ENCODE results near the gene CDKAL1. TPM values are rescaled to one million over a fixed set of nuclear protein-coding genes. Genes with fewer than 3 reads are reported as not detected.

The CDKAL1 gene
- total and polyA plus RNA-seq, 2 of the 13 experiments (the other 11 are each of a cell fraction or from before 2014, with no cell fraction given) = 9.5 to 27.7 TPM

DNA sequence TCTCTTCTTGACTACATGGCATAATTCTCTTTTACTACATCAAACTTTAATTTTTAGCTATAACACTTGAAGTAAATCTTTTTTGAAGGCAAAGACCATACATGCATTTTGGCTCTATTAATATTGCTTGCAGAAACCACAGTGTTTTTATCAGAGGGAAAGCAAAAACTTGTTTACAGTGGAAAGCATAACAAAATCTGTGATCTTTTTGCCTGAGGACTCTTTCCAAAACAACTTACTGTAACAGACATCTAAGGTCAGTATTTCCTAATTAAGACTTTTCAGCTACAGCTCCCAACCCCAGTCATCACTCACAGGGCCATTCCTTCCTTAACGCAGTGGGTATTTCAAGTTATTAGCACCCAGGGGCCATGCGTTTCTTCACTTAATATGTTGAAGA lies 274.7 kb downstream of the CDKAL1 start (continued):
- TF ChIP-seq SOX6 (IDR thresholded peaks at IDR 0.05) (no peak), SOX6 (CRISPR knock-in tag; IDR thresholded peaks at IDR 0.05) (no peak), FOXA1 (IDR thresholded peaks at IDR 0.05) (no peak), FOXA1 (CRISPR knock-in tag; IDR thresholded peaks at IDR 0.05) (no peak)

DNA sequence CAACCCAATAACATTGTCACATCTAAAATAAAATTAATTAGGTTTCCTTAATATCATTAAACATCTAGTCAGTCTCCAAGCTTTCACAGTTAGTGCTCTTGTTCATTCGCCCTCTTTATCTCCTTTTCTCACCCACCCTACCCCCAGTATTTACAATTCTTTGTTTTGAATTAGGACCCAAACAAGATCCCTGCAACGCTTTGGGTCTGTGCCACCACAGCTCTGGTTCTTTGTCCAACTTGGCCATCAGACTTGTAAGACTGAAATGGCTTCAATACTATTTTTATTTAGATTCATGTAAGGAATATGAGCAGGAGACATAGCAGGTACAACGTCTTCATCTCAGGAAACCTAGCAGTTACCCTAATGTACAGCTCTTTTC lies 276.5 kb downstream of the CDKAL1 start:
- peaks cover 8% of the 10 kb centered on the region; the same call in 1 of the 2 replicates for H3K9me3 ChIP-seq (ENCODE audit: low read length)
- BruUV-seq (replicated peaks) = no TSS peak
- FAIRE-seq (no peak), ATAC-seq (no peak), DNase-seq (ENCODE audit: low spot score) (no peak)
- 96% methylated on average over 3 of the region's 3 CpGs for WGBS (ENCODE audit: low lambda C conversion rate)
- H4K20me1 ChIP-seq (ENCODE audit: insufficient read depth, low read length) = no peaks in the 10 kb centered on the region
- POLR2A ChIA-PET = interaction anchor here (0.6 kb wide), 1 partner anchor 788 kb away, joined by 3 read pairs; no protein-coding TSS in a partner anchor
- H3K27ac ChIP-seq (ENCODE audit: extremely low read length, insufficient read depth, low read length) = no peak overlapping the region
- H3K79me2 ChIP-seq (ENCODE audit: insufficient read depth, low read length) = no peaks in the 10 kb centered on the region
- no peaks in the 10 kb centered on the region; a peak in 1 of 5 replicates for H3K36me3 ChIP-seq (replicated peaks in 1 of 2; ENCODE audit: control insufficient read depth in 1 of 2, insufficient read depth in 2 of 2, low read length in 2 of 2)
- no peak overlapping the region for H3K9ac ChIP-seq (ENCODE audit: insufficient read depth, low read depth, low read length)
- H3K4me1 ChIP-seq (ENCODE audit: insufficient read depth, low read length) = no peaks in the 10 kb centered on the region
- H3K4me3 ChIP-seq (replicated peaks in 1 of 3; ENCODE audit: insufficient read depth in 1 of 3, low read depth in 2 of 3, low read length in 3 of 3) = no peak overlapping the region
- intact Hi-C loops (cut with micrococcal nuclease; ENCODE audit: unreplicated experiment) (no loop called here), in situ Hi-C loops (cut with HindIII; ENCODE audit: extremely low pct_ligation_motif_present, low pct_unique_long_range_greater_than_20kb) (no loop called here)
- CTCF ChIA-PET (ENCODE audit: low intra/inter-chr PET ratio, low total read pairs) = no interaction called here
- no peak overlapping the region for H3K4me2 ChIP-seq (ENCODE audit: low read depth, low read length)
- H2AFZ ChIP-seq (ENCODE audit: low read length) = no peak overlapping the region
- H3K27me3 ChIP-seq (ENCODE audit: control insufficient read depth in 1 of 2, insufficient read depth in 2 of 2, low read length in 2 of 2) = no peaks in the 10 kb centered on the region
- TF ChIP-seq ZBTB1 (CRISPR knock-in tag; IDR thresholded peaks at IDR 0.05; ENCODE audit: borderline replicate concordance) (no peak), SRF (IDR thresholded peaks at IDR 0.05; ENCODE audit: low read depth, low read length) (no peak), DPF2 (CRISPR knock-in tag; IDR thresholded peaks at IDR 0.05; ENCODE audit: borderline replicate concordance, low read depth) (no peak), ZNF7 (CRISPR knock-in tag; IDR thresholded peaks at IDR 0.05) (no peak), SP5 (CRISPR knock-in tag; IDR thresholded peaks at IDR 0.05; ENCODE audit: borderline replicate concordance, low read depth) (no peak), BORCS8-MEF2B (CRISPR knock-in tag; IDR thresholded peaks at IDR 0.05) (no peak), GATAD2A (CRISPR knock-in tag; IDR thresholded peaks at IDR 0.05) (no peak), ZMYM3 (CRISPR knock-in tag; IDR thresholded peaks at IDR 0.05) (no peak), ZNF20 (CRISPR knock-in tag; IDR thresholded peaks at IDR 0.05) (no peak), ZBTB3 (CRISPR knock-in tag; IDR thresholded peaks at IDR 0.05; ENCODE audit: borderline replicate concordance, low read depth) (no peak), KLF9 (CRISPR knock-in tag; IDR thresholded peaks at IDR 0.05; ENCODE audit: low read depth) (no peak), NR2F2 (IDR thresholded peaks at IDR 0.05; ENCODE audit: borderline replicate concordance, low read depth) (no peak), ZNF33B (CRISPR knock-in tag; IDR thresholded peaks at IDR 0.05) (no peak)
- TF ChIP-seq, protein P1, sequence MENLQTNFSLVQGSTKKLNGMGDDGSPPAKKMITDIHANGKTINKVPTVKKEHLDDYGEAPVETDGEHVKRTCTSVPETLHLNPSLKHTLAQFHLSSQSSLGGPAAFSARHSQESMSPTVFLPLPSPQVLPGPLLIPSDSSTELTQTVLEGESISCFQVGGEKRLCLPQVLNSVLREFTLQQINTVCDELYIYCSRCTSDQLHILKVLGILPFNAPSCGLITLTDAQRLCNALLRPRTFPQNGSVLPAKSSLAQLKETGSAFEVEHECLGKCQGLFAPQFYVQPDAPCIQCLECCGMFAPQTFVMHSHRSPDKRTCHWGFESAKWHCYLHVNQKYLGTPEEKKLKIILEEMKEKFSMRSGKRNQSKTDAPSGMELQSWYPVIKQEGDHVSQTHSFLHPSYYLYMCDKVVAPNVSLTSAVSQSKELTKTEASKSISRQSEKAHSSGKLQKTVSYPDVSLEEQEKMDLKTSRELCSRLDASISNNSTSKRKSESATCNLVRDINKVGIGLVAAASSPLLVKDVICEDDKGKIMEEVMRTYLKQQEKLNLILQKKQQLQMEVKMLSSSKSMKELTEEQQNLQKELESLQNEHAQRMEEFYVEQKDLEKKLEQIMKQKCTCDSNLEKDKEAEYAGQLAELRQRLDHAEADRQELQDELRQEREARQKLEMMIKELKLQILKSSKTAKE (CRISPR knock-in tag; IDR thresholded peaks at IDR 0.05; ENCODE audit: borderline replicate concordance) = no peak
- TF ChIP-seq, protein P2, sequence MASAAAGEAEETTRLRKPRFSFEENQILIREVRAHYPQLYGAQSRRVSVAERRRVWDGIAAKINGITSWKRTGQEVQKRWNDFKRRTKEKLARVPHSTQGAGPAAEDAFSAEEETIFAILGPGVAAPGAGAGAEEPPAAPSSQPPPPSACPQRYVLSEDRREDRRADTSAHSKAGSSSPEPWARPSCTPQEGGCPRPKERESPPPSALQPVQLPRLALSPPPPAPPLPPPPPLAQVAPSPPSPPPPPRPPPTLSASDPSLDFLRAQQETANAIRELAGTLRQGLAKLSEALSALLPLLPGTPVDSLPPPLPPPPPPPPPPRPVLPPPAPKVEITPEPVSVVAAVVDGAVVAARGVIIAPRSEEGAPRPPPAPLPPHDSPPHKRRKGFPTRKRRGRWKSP (CRISPR knock-in tag; IDR thresholded peaks at IDR 0.05) = no peak
- TF ChIP-seq, protein P3, sequence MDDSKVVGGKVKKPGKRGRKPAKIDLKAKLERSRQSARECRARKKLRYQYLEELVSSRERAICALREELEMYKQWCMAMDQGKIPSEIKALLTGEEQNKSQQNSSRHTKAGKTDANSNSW (CRISPR knock-in tag; IDR thresholded peaks at IDR 0.05; ENCODE audit: borderline replicate concordance) = no peak
- TF ChIP-seq, protein P4, sequence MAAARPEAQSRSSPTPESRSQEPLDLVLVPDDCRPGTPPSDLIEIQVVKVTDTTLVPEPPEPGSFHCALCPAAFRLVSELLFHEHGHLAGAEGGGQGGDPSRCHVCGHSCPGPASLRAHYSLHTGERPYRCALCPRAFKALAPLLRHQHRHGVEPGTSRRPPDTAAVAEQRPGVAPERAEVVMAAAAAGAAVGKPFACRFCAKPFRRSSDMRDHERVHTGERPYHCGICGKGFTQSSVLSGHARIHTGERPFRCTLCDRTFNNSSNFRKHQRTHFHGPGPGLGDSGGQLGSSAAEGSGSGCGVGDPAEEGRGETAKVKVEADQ (CRISPR knock-in tag; IDR thresholded peaks at IDR 0.05; ENCODE audit: borderline replicate concordance) = no peak
